Stomach (tissue), 9 donors: Measurements from ENCODE around the gene ATAD3A. TPM values are rescaled to one million over a fixed set of nuclear protein-coding genes. Genes with fewer than 3 reads are reported as not detected.

ENCODE experiments used
- DNase-seq, 2 donors: peaks; one replicate each; pipeline versions ENCODE4 v3.0.0 to v3.0.0-alpha.2; 2013 to 2019
- H3K27ac ChIP-seq, 5 donors: fragments of 200-600 bp in 4 of 5; sonication (generic) in 4 of 5; one replicate each; pipeline ENCODE4 v1.5.1; 2013 to 2019; ENCODE audit warnings: mild to moderate bottlenecking in 1 of 5, moderate library complexity in 1 of 5
- H3K27me3 ChIP-seq, 3 donors: fragments of 200-600 bp; sonication (generic); one replicate each; pipeline ENCODE4 v1.5.1; 2017 to 2019; ENCODE audit warnings: mixed run types in 1 of 3
- H3K36me3 ChIP-seq, 4 donors: fragments of 200-600 bp; sonication (generic); 1 replicate in 3 of 4; 2 replicates in 1 of 4; pipeline ENCODE4 v1.5.1; 2016 to 2019
- H3K4me1 ChIP-seq, 4 donors: fragments of 200-600 bp; sonication (generic); one replicate each; pipeline ENCODE4 v1.5.1; 2016 to 2019
- H3K4me3 ChIP-seq, 4 donors: fragments of 200-600 bp; sonication (generic) in 3 of 4; one replicate each; pipeline ENCODE4 v1.5.1; 2016 to 2019; ENCODE audit warnings: mild to moderate bottlenecking in 1 of 4
- H3K9me3 ChIP-seq, 4 donors: fragments of 200-600 bp; sonication (generic); one replicate each; pipeline ENCODE4 v1.5.1; 2016 to 2019
- CTCF ChIP-seq, 7 experiments: fragments of 450-650 bp in 4 of 7; fragments of 200-600 bp in 3 of 7; sonication (generic) in 3 of 7; IDR thresholded peaks; one replicate each; pipeline ENCODE4 v1.5.1; 2016 to 2019; ENCODE audit warnings: antibody characterized with exemption in 7 of 7, control low read depth in 2 of 7, mild to moderate bottlenecking in 1 of 7
- EP300 ChIP-seq: sonication (generic); formaldehyde crosslinking; IDR thresholded peaks from one replicate; pipeline ENCODE4 v1.6.1; 2017; ENCODE audit warnings: antibody characterized with exemption
- POLR2A ChIP-seq, 4 donors: fragments of 450-650 bp; IDR thresholded peaks; one replicate each; pipeline ENCODE4 v1.6.1; 2016; ENCODE audit warnings: antibody characterized with exemption in 4 of 4, control low read depth in 2 of 4, mild to moderate bottlenecking in 1 of 4, moderate library complexity in 1 of 4
- POLR2AphosphoS5 ChIP-seq, 3 donors: sonication (generic); formaldehyde crosslinking; IDR thresholded peaks; one replicate each; pipeline ENCODE4 v1.6.1; 2016; ENCODE audit warnings: antibody characterized with exemption in 3 of 3
- WGBS, 5 donors: extraction: QIAGEN DNeasy Blood & Tissue Kit in 3 of 5; methylation state at CpG; one replicate each; pipeline versions ENCODE4 v1.1.5 to v1.1.7; 2013 to 2018; 5-methylcytosine and 5-hydroxymethylcytosine counted together
- intact Hi-C: fragments of 100-400 bp; cut with DNase I; formaldehyde crosslinking; loops from one replicate; pipeline ENCODE4 v1.15.1; 2023; ENCODE audit warnings: low total_unique reads
- polyA plus RNA-seq, 3 donors: library from polyadenylated mRNA; stranded (reverse); fragments of 200-250 nt; gene quantifications; one replicate each; pipeline ENCODE4 v1.2.3, GENCODE V29; 2013
- total RNA-seq, 5 donors: library from RNA; depleted of rRNA; stranded (reverse); fragments of >200 nt; gene quantifications; one replicate each; pipeline versions ENCODE4 v1.1.0 to v1.2.3, GENCODE V29; 2014 to 2016
- donor health status: healthy with polysubstance abuse.
- donor health status: Bipolar disorder and iron deficiency.
- donor health status: healthy.

The ATAD3A gene
- total and polyA plus RNA-seq, 8 donors: 10.6 to 92.1 (median 18.7) TPM

- peak overlapping the region; percentile 58 to 65 (median 61) for H3K4me3 ChIP-seq
- peaks cover 8 to 49% (median 37%) of the 10 kb centered on the region in 4 donors for H3K4me1 ChIP-seq
- no peaks in the 10 kb centered on the region for H3K9me3 ChIP-seq
- peaks cover 15 to 50% (median 38%) of the 10 kb centered on the region in 4 donors for H3K36me3 ChIP-seq
- peaks cover 0 to 21% (median 5%) of the 10 kb centered on the region in 3 donors for H3K27me3 ChIP-seq
- intact Hi-C loops: no loop called here
- TF ChIP-seq POLR2AphosphoS5 (IDR thresholded peaks at IDR 0.05) (no peak), CTCF (IDR thresholded peaks at IDR 0.05) (no peak), EP300 (no peak), POLR2A (IDR thresholded peaks at IDR 0.05) (no peak)
- DNase-seq: no peak
- H3K27ac ChIP-seq: peak overlapping the region in 2 of 5 donors; percentile 71 to 84
- 81 to 89% (median 87%) methylated on average over 9 to 18 of the region's 18 CpGs for WGBS, 5 donors
These were observed 27.0 kb downstream of the ATAD3A start for GRCh38 chr1:1538989-1539309.

GRCh38 chr1:1539310-1540089, 27.5 kb downstream of the ATAD3A start:
- peak overlapping the region; percentile 58 to 65 (median 61) for H3K4me3 ChIP-seq
- DNase-seq: peak in 1 of 2 donors; percentile 73
- intact Hi-C loops: no loop called here
- TF ChIP-seq CTCF (IDR thresholded peaks at IDR 0.05) (no peak), POLR2AphosphoS5 (IDR thresholded peaks at IDR 0.05) (no peak), POLR2A (IDR thresholded peaks at IDR 0.05) (no peak), EP300 (no peak)
- H3K9me3 ChIP-seq: no peaks in the 10 kb centered on the region
- H3K36me3 ChIP-seq: peaks cover 15 to 46% (median 33%) of the 10 kb centered on the region in 4 donors
- peaks cover 8 to 55% (median 40%) of the 10 kb centered on the region in 4 donors for H3K4me1 ChIP-seq
- 13 to 43% (median 19%) methylated on average over 13 to 65 of the region's 66 CpGs for WGBS, 5 donors
- H3K27ac ChIP-seq: peak overlapping the region in 4 of 5 donors; percentile 10 to 84 (median 58)
- H3K27me3 ChIP-seq: peaks cover 0 to 21% (median 5%) of the 10 kb centered on the region in 3 donors

DNA sequence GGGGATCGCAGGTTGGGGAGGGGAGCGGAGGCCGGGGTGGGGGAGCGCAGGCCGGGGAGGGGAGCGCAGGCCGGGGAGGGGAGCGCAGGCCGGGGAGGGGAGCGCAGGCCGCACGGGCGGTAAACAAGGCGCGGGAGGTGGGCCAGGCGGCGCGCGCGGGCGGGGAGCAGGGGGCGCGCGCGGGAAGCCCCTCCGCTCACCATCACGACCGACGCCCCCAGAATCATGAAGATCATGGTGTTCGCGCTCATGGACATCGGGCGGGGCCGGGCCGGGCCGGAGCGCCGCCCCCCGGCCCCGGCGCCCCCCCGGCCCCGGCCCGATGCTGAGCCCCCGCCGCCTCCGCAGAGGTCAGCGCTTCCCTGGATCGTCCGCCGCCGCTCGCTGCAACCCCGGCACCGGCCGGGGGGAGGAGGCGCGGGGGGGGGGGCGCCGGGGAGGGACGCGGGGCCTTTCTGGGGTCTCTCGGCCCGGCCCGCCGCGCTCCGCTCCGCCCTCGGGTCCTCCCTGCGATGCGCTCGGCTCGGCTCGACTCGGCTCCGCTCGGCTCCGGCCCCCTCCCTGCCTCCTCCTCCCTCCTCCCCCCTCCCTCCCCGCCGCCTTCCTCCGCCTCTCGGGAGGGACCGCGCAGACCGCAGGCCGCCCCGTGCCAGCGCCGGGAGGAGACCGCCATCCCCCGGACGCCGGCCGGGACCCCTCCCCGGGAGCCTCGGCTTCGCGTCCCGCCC, 28.3 kb downstream of the ATAD3A start, which contains the start of gene TMEM240:
TMEM240 (minus strand) TSS at position 535 of the 728 bp plus-strand sequence; CDS start at position 257, 278 bp downstream.
- Histone ChIP-seq H3K27ac (peak within 1 kb of the TSS; percentile 8 to 84 (median 71)), H3K4me1 (peaks cover 8 to 62% (median 40%) of the 10 kb centered on the region in 4 donors), H3K36me3 (peaks cover 15 to 43% (median 30%) of the 10 kb centered on the region in 4 donors), H3K9me3 (no peaks in the 10 kb centered on the region), H3K4me3 (peak within 1 kb of the TSS; percentile 58 to 65 (median 61)), H3K27me3 (peaks cover 0 to 21% (median 5%) of the 10 kb centered on the region in 3 donors)
- 1 to 4% (median 2%) methylated on average over 19 to 83 of the region's 100 CpGs for WGBS, 5 donors
- DNase-seq: peak; percentile 61 to 94
- intact Hi-C loops: no loop called here
- TF ChIP-seq EP300: no peak
- TF ChIP-seq POLR2AphosphoS5 (IDR thresholded peaks at IDR 0.05): no peak
- TF ChIP-seq POLR2A (IDR thresholded peaks at IDR 0.05): no peak
- no peak for TF ChIP-seq CTCF (IDR thresholded peaks at IDR 0.05)
